BJ (cell line): ENCODE data around the gene SLC2A6. TPM values are rescaled to one million over a fixed set of nuclear protein-coding genes. Genes with fewer than 3 reads are reported as not detected.

ENCODE experiments used
- CTCF ChIA-PET: fragments of 350-600 bp; formaldehyde crosslinking; extraction: SDS; loops from one replicate; lab custom pipeline; 2021; ENCODE audit warnings: antibody characterized with exemption, inconsistent platforms; lab: Yijun Ruan, JAX
- POLR2A ChIA-PET: fragments of 300-600 bp; sonication (Branson Sonifier 250); formaldehyde crosslinking; extraction: SDS; loops from one replicate; lab custom pipeline; 2021; ENCODE audit warnings: antibody characterized with exemption; lab: Charles Lee
- DNase-seq: peaks from one replicate; pipeline ENCODE4 v3.0.0-alpha.2; 2011; ENCODE audit warnings: low read depth
- H3K27me3 ChIP-seq: 2 replicates; pipeline ENCODE4 v1.6.0; 2011; ENCODE audit warnings: low read length; ENCODE audit not compliant: control insufficient read depth, insufficient read depth
- H3K36me3 ChIP-seq: 2 replicates; pipeline ENCODE4 v1.5.1; 2011; ENCODE audit warnings: low read length; ENCODE audit not compliant: control insufficient read depth, insufficient read depth
- H3K4me3 ChIP-seq: 2 replicates; pipeline ENCODE4 v1.5.1; 2011; ENCODE audit warnings: low read depth, mild to moderate bottlenecking, control low read depth, low read length
- polyA plus RNA-seq: library from polyadenylated mRNA; depleted of rRNA; stranded (reverse); fragments of >200 nt; gene quantifications from 2 replicates; pipeline ENCODE4 v1.2.3, GENCODE V29; 2011
- TF ChIP-seq, protein P1 (sequence below): IDR thresholded peaks from 2 replicates; pipeline ENCODE4 v1.5.1; 2011; ENCODE audit warnings: low read depth, mild to moderate bottlenecking, control low read depth, inconsistent platforms, low read length, moderate library complexity; ENCODE audit not compliant: insufficient read depth

The SLC2A6 gene
- polyA plus RNA-seq, 1 experiment = 9.0 TPM

DNA sequence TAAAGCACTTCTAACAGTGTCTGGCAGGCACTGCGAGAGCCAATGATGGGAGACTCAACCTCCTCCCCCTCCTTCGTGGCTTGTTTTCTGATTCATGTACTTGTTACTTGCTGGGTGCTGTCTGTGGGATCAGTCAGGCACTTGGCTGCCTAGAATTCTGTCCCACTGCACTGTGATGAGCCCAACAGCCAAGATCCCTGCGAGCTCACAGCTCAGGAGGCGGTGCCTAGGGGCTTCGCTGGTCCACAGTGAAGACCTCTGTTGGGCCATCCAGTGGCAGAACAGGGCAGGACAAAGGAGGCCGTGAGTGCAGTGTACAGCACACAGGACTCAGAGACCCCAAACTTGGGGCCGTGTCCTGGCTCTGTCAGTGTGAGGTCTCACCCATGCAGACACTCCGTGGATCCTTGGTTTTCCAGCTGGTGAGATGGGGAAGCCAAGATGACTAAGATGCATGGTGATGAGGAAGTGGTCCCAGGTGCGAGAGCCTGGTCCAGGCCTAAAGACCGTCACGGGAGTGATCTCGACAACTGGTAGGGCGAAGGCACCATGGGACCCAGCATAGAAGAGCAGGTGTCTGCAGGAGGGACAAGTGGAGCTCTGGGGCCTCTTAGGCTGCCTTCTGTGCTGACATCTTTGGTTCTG lies 26.4 kb upstream of the SLC2A6 start:
- H3K36me3 ChIP-seq = no peaks in the 10 kb centered on the region
- POLR2A ChIA-PET = no interaction called here
- TF ChIP-seq, protein P1, sequence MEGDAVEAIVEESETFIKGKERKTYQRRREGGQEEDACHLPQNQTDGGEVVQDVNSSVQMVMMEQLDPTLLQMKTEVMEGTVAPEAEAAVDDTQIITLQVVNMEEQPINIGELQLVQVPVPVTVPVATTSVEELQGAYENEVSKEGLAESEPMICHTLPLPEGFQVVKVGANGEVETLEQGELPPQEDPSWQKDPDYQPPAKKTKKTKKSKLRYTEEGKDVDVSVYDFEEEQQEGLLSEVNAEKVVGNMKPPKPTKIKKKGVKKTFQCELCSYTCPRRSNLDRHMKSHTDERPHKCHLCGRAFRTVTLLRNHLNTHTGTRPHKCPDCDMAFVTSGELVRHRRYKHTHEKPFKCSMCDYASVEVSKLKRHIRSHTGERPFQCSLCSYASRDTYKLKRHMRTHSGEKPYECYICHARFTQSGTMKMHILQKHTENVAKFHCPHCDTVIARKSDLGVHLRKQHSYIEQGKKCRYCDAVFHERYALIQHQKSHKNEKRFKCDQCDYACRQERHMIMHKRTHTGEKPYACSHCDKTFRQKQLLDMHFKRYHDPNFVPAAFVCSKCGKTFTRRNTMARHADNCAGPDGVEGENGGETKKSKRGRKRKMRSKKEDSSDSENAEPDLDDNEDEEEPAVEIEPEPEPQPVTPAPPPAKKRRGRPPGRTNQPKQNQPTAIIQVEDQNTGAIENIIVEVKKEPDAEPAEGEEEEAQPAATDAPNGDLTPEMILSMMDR = no peak
- no peak for DNase-seq
- CTCF ChIA-PET = interaction anchor here (1.2 to 2.1 kb wide), 3 partner anchors 18 to 319 kb away, joined by 4 to 5 read pairs (median 5); no protein-coding TSS in a partner anchor
- peaks cover 2% of the 10 kb centered on the region; the same call in 1 of the 2 replicates for H3K27me3 ChIP-seq
- no peak overlapping the region for H3K4me3 ChIP-seq

DNA sequence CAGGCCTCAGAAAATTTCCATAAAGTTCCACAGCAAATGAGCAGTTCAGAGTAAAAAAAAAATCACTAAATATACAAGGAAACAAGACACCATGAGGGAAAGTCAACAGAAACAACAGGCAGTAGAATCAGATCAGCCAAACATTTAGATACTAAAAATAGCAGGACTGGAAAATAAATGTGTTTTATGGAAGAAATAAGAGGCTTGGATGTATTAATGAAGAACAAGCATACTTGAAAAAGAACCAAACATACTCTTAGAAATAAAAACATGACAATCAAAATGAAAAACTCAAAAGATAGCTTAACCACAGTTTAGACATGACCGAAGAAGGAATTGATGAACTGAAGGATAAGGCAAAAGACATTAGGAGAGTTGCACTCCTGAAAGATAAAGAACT lies 23.2 kb upstream of the SLC2A6 start:
- peaks cover 18% of the 10 kb centered on the region for H3K27me3 ChIP-seq
- no peaks in the 10 kb centered on the region for H3K36me3 ChIP-seq
- POLR2A ChIA-PET = no interaction called here
- TF ChIP-seq, protein P1 = no peak
- no peak for DNase-seq
- H3K4me3 ChIP-seq = no peak overlapping the region
- CTCF ChIA-PET = no interaction called here

DNA sequence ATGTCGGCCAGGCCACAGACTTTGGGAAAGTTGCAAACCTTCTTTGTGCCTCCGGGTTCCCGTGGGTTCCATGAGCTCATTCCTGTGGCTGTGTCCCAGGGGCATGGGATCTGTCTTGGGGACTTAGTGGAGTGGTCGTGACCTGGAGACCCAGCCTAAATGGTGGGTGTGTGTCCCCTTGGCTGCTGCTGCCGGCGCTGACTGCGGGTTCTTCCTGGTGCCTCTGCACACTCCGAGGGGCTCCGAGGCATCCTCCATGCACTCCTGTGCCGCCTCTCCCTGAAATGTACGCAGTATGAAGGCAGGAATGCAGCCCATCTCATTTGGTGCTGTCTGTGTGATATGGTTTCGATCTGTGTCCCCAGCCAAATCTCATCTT lies 21.0 kb upstream of the SLC2A6 start:
- no peak for DNase-seq
- ChIA-PET CTCF (interaction anchor here (1.0 kb wide), 2 partner anchors 10 to 13 kb away, joined by 3 to 4 read pairs; no protein-coding TSS in a partner anchor), POLR2A (no interaction called here)
- Histone ChIP-seq H3K27me3 (peaks cover 20% of the 10 kb centered on the region), H3K36me3 (no peaks in the 10 kb centered on the region), H3K4me3 (no peak overlapping the region)
- TF ChIP-seq, protein P1 = no peak

DNA sequence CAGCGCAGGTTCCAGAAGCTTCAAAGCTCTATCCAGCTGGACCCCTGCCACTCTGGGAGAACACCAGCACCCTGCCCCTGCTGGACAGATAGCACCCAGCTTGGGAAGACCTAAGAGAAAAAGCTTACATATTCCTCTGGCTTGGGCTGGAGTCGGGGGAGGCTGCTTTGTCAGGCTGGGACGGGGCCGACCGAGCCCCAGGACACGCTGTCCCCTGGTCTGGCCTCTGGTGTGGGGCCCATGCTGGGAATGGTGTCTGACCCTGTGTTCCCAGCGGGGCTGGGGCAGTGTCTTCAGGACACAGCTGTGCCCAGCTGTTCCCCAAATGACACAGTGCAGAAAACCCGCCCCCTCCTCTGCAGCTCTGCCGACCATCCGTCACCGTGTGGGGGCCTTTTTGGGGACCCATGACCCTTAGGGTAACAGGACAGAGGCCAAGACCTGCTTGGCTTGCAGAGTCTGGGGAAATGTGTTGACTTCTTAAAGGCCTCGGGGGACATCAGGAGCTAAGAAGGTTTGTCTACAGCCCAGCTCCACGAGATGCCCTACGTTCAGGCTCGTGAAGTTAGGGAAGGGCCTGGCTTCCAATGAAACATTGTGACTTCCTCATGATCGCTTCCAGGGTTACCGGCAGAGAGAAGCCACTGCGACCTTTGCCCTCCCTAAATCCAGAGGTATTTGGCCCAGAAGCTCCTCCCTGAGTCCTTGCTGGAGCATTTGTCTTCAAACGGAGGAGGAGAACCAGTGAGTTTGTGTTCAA lies 20.4 kb upstream of the SLC2A6 start:
- POLR2A ChIA-PET = no interaction called here
- Histone ChIP-seq H3K4me3 (no peak overlapping the region), H3K36me3 (no peaks in the 10 kb centered on the region), H3K27me3 (peaks cover 20% of the 10 kb centered on the region)
- DNase-seq = no peak
- TF ChIP-seq, protein P1 = no peak
- CTCF ChIA-PET = interaction anchor here (0.7 to 1.2 kb wide), 5 partner anchors 10 to 313 kb away, joined by 3 to 6 read pairs (median 3); no protein-coding TSS in a partner anchor
